Peyer's patch (tissue), 4 donors: ENCODE results near the gene BHLHE40. TPM values are rescaled to one million over a fixed set of nuclear protein-coding genes. Genes with fewer than 3 reads are reported as not detected.
A peak's percentile ranks its signal among the peaks of the same experiment; 100 is the strongest.

ENCODE experiments used
- DNase-seq, 3 donors: peaks; one replicate each; pipeline ENCODE4 v3.0.0-alpha.2; 2017 to 2019
- H3K27ac ChIP-seq, 4 donors: fragments of 200-600 bp; sonication (generic); one replicate each; pipeline ENCODE4 v1.5.1; 2016 to 2019
- H3K27me3 ChIP-seq, 2 donors: fragments of 200-600 bp; sonication (generic); one replicate each; pipeline ENCODE4 v1.5.1; 2019
- H3K36me3 ChIP-seq, 3 donors: fragments of 200-600 bp; sonication (generic); one replicate each; pipeline ENCODE4 v1.5.1; 2016 to 2019
- H3K4me1 ChIP-seq, 4 donors: fragments of 200-600 bp; sonication (generic); one replicate each; pipeline ENCODE4 v1.5.1; 2016 to 2019
- H3K4me3 ChIP-seq, 4 donors: fragments of 200-600 bp; sonication (generic); 1 replicate in 3 of 4; 2 replicates in 1 of 4; pipeline ENCODE4 v1.5.1; 2016 to 2019; ENCODE audit warnings: mild to moderate bottlenecking in 1 of 4
- H3K9me3 ChIP-seq, 4 donors: fragments of 200-600 bp; sonication (generic); one replicate each; pipeline ENCODE4 v1.5.1; 2016 to 2019; ENCODE audit warnings: mild to moderate bottlenecking in 1 of 4
- CTCF ChIP-seq, 6 experiments: fragments of 450-650 bp in 4 of 6; fragments of 200-600 bp in 2 of 6; sonication (generic) in 1 of 6; IDR thresholded peaks; one replicate each; pipeline ENCODE4 v1.5.1; 2017 to 2019; ENCODE audit warnings: antibody characterized with exemption in 6 of 6, mild to moderate bottlenecking in 3 of 6, moderate library complexity in 1 of 6
- POLR2A ChIP-seq, 2 donors: fragments of 450-650 bp; IDR thresholded peaks; one replicate each; pipeline ENCODE4 v1.5.1; 2017; ENCODE audit warnings: antibody characterized with exemption in 2 of 2, mild to moderate bottlenecking in 2 of 2, moderate library complexity in 2 of 2
- total RNA-seq, 4 donors: library from RNA; depleted of rRNA; stranded (reverse); fragments of >200 nt; gene quantifications; one replicate each; pipeline ENCODE4 v1.1.0, GENCODE V29; 2016

BHLHE40 gene
- total RNA-seq, 4 donors from 2014 or later: 20.3 to 78.4 (median 44.3) TPM

GRCh38 chr3:5005367-5005766, 26.1 kb downstream of the BHLHE40 start:
- Histone ChIP-seq H3K36me3 (no peaks in the 10 kb centered on the region), H3K4me1 (peaks cover 0 to 16% (median 7%) of the 10 kb centered on the region in 4 donors), H3K4me3 (no peak overlapping the region), H3K9me3 (no peaks in the 10 kb centered on the region), H3K27ac (no peak overlapping the region), H3K27me3 (no peaks in the 10 kb centered on the region)
- DNase-seq: peak in 1 of 3 donors; percentile 45
- no peak for TF ChIP-seq CTCF (IDR thresholded peaks at IDR 0.05)
- TF ChIP-seq POLR2A (IDR thresholded peaks at IDR 0.05): no peak

DNA sequence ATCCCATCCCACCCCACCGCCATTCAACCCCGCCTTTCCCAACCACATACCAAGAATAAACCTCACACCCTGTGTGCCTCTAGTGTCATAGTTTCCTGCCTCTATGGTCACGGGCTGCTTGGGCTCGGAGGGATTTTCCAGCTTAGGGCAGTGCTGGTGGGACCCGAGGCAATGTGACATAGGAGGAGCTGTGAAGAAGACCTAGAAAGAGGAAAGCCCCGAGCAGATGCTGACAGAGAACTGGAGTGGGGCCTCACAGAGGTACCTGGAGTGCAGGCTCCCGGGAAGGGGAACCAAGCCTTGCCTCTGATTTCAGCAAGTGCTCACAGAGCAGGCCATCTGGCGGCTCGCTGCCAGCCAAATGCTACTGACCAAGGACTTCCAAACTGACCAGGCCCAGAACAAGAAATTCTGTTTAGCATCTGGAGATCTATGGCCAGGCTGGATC, 27.5 kb downstream of the BHLHE40 start:
- TF ChIP-seq CTCF (IDR thresholded peaks at IDR 0.05) (no peak), POLR2A (IDR thresholded peaks at IDR 0.05) (no peak)
- DNase-seq: peak in 2 of 3 donors; percentile 64
- Histone ChIP-seq H3K4me3 (no peak overlapping the region), H3K36me3 (no peaks in the 10 kb centered on the region), H3K4me1 (peaks cover 0 to 24% (median 15%) of the 10 kb centered on the region in 4 donors), H3K27ac (peak overlapping the region in 1 of 4 donors; percentile 46), H3K27me3 (no peaks in the 10 kb centered on the region), H3K9me3 (no peaks in the 10 kb centered on the region)

- peaks cover 0 to 31% (median 17%) of the 10 kb centered on the region in 4 donors for H3K4me1 ChIP-seq
- H3K9me3 ChIP-seq: no peaks in the 10 kb centered on the region
- no peaks in the 10 kb centered on the region for H3K36me3 ChIP-seq
- H3K27ac ChIP-seq: peak overlapping the region in 1 of 4 donors; percentile 46
- H3K27me3 ChIP-seq: no peaks in the 10 kb centered on the region
- DNase-seq: peak in 1 of 3 donors; percentile 5
- H3K4me3 ChIP-seq: no peak overlapping the region
- TF ChIP-seq POLR2A (IDR thresholded peaks at IDR 0.05) (no peak), CTCF (IDR thresholded peaks at IDR 0.05) (no peak)
Observed at GRCh38 chr3:5007873-5008272, 28.6 kb downstream of the BHLHE40 start.

DNA sequence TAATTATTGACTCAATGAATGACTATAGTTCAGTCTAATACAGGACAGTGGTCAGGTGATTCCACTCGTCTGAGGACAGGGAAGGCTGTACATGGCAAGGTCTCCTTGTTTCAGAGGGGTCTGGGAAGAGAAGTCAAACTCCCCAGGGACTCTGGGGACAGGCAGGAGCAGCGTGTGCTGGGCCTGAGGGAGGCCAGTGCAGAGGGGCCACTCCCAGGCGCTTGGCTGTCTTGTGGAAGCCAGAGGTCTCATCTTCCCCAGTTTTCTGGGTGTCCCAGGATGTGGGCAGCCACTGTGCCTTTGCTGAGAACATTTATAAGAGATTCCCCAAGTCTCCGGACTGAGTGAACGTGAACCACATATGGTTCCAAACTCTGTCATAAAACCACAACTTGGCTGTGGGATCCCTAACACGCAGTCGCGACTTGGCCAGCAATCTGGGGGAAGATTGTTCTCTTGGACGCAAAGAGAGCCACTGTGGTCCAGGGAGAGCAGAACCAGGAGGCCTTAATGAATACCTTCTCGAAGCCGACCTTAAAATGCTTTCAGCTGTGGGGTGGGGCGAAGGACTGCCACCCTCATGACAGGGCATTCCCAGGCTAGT, 30.4 kb downstream of the BHLHE40 start:
- TF ChIP-seq POLR2A (IDR thresholded peaks at IDR 0.05) (no peak), CTCF (IDR thresholded peaks at IDR 0.05) (no peak)
- Histone ChIP-seq H3K36me3 (no peaks in the 10 kb centered on the region), H3K27ac (peak overlapping the region in 1 of 4 donors; percentile 76), H3K4me3 (no peak overlapping the region), H3K4me1 (peaks cover 0 to 40% (median 17%) of the 10 kb centered on the region in 4 donors), H3K27me3 (no peaks in the 10 kb centered on the region), H3K9me3 (no peaks in the 10 kb centered on the region)
- DNase-seq: peak in 1 of 3 donors; percentile 28

GRCh38 chr3:5010140-5010539, 30.9 kb downstream of the BHLHE40 start:
- Histone ChIP-seq H3K9me3 (no peaks in the 10 kb centered on the region), H3K27ac (peak overlapping the region in 1 of 4 donors; percentile 76), H3K4me3 (no peak overlapping the region), H3K4me1 (peaks cover 0 to 40% (median 17%) of the 10 kb centered on the region in 4 donors), H3K36me3 (no peaks in the 10 kb centered on the region), H3K27me3 (no peaks in the 10 kb centered on the region)
- TF ChIP-seq CTCF (IDR thresholded peaks at IDR 0.05) (no peak), POLR2A (IDR thresholded peaks at IDR 0.05) (no peak)
- no peak for DNase-seq
